Osteocyte (in vitro differentiated cells): ENCODE data around the gene FGF21. TPM values are rescaled to one million over a fixed set of nuclear protein-coding genes. Genes with fewer than 3 reads are reported as not detected.

Experiments used
- DNase-seq: peaks from one replicate; pipeline ENCODE4 v3.0.0; 2021; ENCODE audit warnings: mixed read lengths; ENCODE audit not compliant: unreplicated experiment; ENCODE audit errors: extremely low spot score
- H3K27ac Mint-ChIP-seq: one replicate; pipeline ENCODE4 v1.8.0; 2021; ENCODE audit warnings: mild to moderate bottlenecking, mixed read lengths; ENCODE audit not compliant: unreplicated experiment
- H3K27me3 Mint-ChIP-seq: one replicate; pipeline ENCODE4 v1.8.0; 2021; ENCODE audit warnings: mixed read lengths; ENCODE audit not compliant: unreplicated experiment
- H3K36me3 Mint-ChIP-seq: one replicate; pipeline ENCODE4 v1.8.0; 2021; ENCODE audit warnings: mixed read lengths; ENCODE audit not compliant: unreplicated experiment
- H3K4me1 Mint-ChIP-seq: one replicate; pipeline ENCODE4 v1.8.0; 2021; ENCODE audit warnings: mixed read lengths; ENCODE audit not compliant: unreplicated experiment
- H3K4me3 Mint-ChIP-seq: one replicate; pipeline ENCODE4 v1.8.0; 2021; ENCODE audit warnings: mild to moderate bottlenecking, moderate library complexity, mixed read lengths; ENCODE audit not compliant: unreplicated experiment
- H3K9me3 Mint-ChIP-seq: one replicate; pipeline ENCODE4 v1.8.0; 2021; ENCODE audit warnings: mixed read lengths; ENCODE audit not compliant: unreplicated experiment
- total RNA-seq: library from RNA; stranded (reverse); gene quantifications from 2 replicates; pipeline ENCODE4 v1.2.1, GENCODE V29; 2021
- TF ChIP-seq, protein P1 (sequence below): fragments of 200-600 bp; sonication (generic); IDR thresholded peaks from 2 replicates; pipeline ENCODE4 v1.5.0; 2021; ENCODE audit warnings: antibody characterized with exemption, mild to moderate bottlenecking, moderate library complexity

Gene FGF21
- total RNA-seq, 1 donor from 2014 or later = not detected

DNA sequence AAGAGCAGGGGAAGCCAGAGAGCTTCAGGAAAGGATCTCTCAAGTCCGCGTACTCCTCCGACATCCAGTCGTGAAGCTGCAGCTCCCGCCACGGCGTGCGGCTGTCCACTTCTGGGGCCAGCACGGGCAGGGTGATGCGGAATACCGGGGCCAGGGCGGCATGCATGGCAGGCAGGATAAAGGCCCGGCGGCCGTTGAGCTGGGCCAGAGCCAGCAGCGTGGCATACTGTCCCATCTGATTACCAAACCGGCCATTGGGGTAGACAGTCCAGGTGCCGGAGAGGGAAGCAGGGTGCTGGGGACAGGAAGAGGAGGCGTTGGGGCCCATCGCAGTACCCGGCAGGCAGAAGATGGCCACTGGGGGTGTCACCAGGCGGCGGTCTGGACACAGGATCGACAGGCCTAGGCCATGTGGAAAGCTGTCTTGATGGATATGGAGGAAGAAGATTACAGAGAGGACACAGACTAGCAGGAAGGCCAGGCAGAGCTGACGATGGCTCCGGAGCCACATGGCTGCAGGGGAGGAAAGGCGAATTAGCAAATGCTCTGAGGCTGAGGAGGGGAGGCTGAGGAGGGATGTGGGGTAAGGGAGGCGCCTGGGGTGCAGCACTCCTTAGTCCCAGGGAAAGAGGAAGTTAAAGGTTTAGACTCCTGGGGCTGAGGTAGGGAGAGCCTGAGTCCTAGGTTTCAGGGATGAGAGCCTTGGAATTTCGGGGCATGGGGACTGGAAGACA, 4.4 kb upstream of the FGF21 start:
- Mint-ChIP-seq H3K4me1 (peaks cover 13% of the 10 kb centered on the region), H3K9me3 (no peaks in the 10 kb centered on the region), H3K36me3 (no peaks in the 10 kb centered on the region), H3K27me3 (peaks cover 15% of the 10 kb centered on the region), H3K27ac (no peak overlapping the region), H3K4me3 (no peak overlapping the region)
- no peak for DNase-seq
- TF ChIP-seq, protein P1, sequence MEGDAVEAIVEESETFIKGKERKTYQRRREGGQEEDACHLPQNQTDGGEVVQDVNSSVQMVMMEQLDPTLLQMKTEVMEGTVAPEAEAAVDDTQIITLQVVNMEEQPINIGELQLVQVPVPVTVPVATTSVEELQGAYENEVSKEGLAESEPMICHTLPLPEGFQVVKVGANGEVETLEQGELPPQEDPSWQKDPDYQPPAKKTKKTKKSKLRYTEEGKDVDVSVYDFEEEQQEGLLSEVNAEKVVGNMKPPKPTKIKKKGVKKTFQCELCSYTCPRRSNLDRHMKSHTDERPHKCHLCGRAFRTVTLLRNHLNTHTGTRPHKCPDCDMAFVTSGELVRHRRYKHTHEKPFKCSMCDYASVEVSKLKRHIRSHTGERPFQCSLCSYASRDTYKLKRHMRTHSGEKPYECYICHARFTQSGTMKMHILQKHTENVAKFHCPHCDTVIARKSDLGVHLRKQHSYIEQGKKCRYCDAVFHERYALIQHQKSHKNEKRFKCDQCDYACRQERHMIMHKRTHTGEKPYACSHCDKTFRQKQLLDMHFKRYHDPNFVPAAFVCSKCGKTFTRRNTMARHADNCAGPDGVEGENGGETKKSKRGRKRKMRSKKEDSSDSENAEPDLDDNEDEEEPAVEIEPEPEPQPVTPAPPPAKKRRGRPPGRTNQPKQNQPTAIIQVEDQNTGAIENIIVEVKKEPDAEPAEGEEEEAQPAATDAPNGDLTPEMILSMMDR = no peak

DNA sequence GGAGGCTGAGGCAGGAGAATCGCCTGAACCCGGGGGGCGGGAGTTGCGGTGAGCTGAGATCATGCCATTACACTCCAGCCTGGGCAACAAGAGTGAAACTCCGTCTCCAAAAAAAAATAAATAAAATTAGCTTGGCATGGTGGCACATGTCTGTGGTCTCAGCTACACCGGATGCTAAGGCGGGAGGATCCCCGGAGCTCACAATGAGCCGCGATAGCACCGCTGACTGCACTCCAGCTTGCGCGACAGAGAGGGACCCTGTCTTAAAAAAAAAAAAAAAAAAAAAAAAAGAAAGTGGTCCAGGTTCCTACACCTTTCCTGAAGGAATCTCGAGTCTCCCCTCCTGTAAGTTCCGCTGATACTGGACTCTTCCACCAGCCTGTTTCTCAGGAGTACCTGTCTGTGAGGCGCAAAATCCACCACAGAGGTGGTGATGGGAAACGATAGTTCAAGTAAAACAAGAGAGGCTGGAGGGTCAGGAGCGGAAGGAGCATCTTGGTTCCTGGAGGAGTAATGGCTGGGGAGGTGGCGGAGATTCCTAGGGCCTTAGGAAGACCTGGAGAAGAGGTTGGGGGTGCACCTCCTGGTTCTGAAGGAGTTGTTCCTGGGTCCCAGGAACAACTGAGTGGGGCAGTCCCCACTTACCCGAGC, 3.4 kb upstream of the FGF21 start:
- no peak for DNase-seq
- Mint-ChIP-seq H3K4me1 (peaks cover 11% of the 10 kb centered on the region), H3K27me3 (peaks cover 15% of the 10 kb centered on the region), H3K27ac (no peak overlapping the region), H3K9me3 (no peaks in the 10 kb centered on the region), H3K4me3 (peak overlapping the region; percentile 48), H3K36me3 (no peaks in the 10 kb centered on the region)
- TF ChIP-seq, protein P1 = no peak

DNA sequence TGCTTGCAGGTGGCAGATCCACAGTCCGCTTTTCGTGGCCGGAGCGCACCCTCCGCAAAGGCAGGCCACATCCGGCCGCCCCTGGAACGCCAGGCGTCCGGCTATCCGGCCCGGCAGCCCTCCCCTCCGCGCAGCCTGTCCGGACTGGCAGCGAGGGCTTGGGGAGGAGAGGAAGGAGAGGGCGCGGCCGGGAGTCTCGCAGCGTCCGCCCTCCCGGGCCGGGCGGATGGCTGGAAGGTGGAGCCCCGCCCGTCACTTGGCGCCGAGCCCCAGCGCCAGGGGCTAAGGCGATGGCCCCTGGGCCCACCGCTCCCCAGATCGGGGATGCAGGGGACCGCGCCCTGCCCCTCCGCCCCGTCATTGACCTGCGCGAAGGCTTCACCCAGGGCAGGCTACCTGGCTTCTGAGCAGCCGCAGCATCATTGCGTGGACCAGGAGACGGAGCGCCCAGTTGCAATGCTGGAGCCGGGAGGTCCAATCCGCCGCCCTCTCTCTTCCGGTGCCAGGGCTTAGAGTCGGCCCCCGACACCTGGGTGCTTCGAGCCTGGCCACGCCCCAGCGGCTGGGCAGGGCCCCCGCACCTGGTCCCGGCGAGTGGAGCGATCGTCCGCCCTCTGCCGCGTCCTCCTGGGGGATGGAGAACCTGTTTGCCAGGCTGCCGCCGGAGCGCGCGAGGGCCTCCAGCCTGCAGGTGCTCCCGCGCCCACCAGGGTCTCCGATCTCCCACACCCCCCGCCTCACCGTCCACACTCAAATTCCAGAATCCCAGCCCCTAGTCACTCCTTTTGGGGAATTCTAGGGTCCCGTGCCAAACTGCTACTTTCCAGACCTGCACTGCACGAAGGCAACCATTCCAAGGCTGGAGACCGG, 2.6 kb upstream of the FGF21 start, which contains the start of gene FUT1:
Gene FUT1 (minus strand): TSS at position 146 of the 870 bp plus-strand sequence. CDS start 1,360 bp downstream, outside the sequence.
- no peaks in the 10 kb centered on the region for H3K9me3 Mint-ChIP-seq
- peak within 1 kb of the TSS; percentile 48 for H3K4me3 Mint-ChIP-seq
- peaks cover 15% of the 10 kb centered on the region for H3K27me3 Mint-ChIP-seq
- H3K27ac Mint-ChIP-seq = no peak within 1 kb of the TSS
- no peak for DNase-seq
- no peaks in the 10 kb centered on the region for H3K36me3 Mint-ChIP-seq
- TF ChIP-seq, protein P1 = no peak
- H3K4me1 Mint-ChIP-seq = peaks cover 9% of the 10 kb centered on the region

DNA sequence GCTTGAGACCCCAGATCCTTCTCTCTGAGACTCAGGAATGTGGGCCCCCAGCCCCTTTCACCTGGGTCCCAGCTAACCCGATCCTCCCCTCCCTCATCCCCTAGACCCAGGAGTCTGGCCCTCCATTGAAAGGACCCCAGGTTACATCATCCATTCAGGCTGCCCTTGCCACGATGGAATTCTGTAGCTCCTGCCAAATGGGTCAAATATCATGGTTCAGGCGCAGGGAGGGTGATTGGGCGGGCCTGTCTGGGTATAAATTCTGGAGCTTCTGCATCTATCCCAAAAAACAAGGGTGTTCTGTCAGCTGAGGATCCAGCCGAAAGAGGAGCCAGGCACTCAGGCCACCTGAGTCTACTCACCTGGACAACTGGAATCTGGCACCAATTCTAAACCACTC, 463 bp downstream of the FGF21 start:
- Mint-ChIP-seq H3K4me1 (peaks cover 9% of the 10 kb centered on the region), H3K4me3 (no peak overlapping the region), H3K27me3 (peaks cover 20% of the 10 kb centered on the region), H3K36me3 (no peaks in the 10 kb centered on the region), H3K27ac (no peak overlapping the region), H3K9me3 (no peaks in the 10 kb centered on the region)
- TF ChIP-seq, protein P1 = no peak
- no peak for DNase-seq
